Neuronal stem cell (in vitro differentiated cells): ENCODE data around the gene COLEC12.

Experiments
- DNase-seq: peaks from one replicate; pipeline ENCODE4 v3.0.0-alpha.2; 2013; ENCODE audit warnings: low spot score
- H2AFZ ChIP-seq: one replicate; pipeline ENCODE4 v1.6.1; 2013; ENCODE audit warnings: mild to moderate bottlenecking, low read length, inconsistent platforms
- H2AK5ac ChIP-seq: 2 replicates; pipeline ENCODE4 v1.6.1; 2013; ENCODE audit warnings: low read depth, mild to moderate bottlenecking, inconsistent platforms, low read length, moderate library complexity, mixed read lengths
- H2BK120ac ChIP-seq: 2 replicates; pipeline ENCODE4 v1.6.1; 2013; ENCODE audit warnings: low read depth, mild to moderate bottlenecking, inconsistent platforms, low read length, moderate library complexity, mixed read lengths
- H2BK12ac ChIP-seq: one replicate; pipeline ENCODE4 v1.6.1; 2013; ENCODE audit warnings: low read length, inconsistent platforms
- H2BK15ac ChIP-seq: 2 replicates; pipeline ENCODE4 v1.6.1; 2013; ENCODE audit warnings: mild to moderate bottlenecking, low read length, inconsistent platforms, mixed read lengths
- H2BK5ac ChIP-seq: one replicate; pipeline ENCODE4 v1.6.1; 2013; ENCODE audit warnings: inconsistent platforms, mild to moderate bottlenecking, low read length, moderate library complexity
- H3K14ac ChIP-seq: one replicate; pipeline ENCODE4 v1.6.1; 2013; ENCODE audit warnings: low read length, inconsistent platforms
- H3K18ac ChIP-seq: 2 replicates; pipeline ENCODE4 v1.6.1; 2013; ENCODE audit warnings: low read length, inconsistent platforms
- H3K23ac ChIP-seq: 2 replicates; pipeline ENCODE4 v1.6.1; 2013; ENCODE audit warnings: low read depth, mild to moderate bottlenecking, mixed read lengths, low read length, inconsistent platforms; ENCODE audit not compliant: poor library complexity
- H3K27ac ChIP-seq: replicated peaks from 3 replicates; pipeline ENCODE4 v1.5.1; 2013; ENCODE audit warnings: low read length, inconsistent platforms
- H3K27me3 ChIP-seq, 3 experiments: 2 replicates each; pipeline ENCODE4 v1.6.1; 2013; ENCODE audit warnings: low read length in 3 of 3, mild to moderate bottlenecking in 2 of 3, inconsistent platforms in 1 of 3, low read depth in 1 of 3, mixed read lengths in 1 of 3, moderate library complexity in 1 of 3; ENCODE audit not compliant: control insufficient read depth in 3 of 3, insufficient read depth in 3 of 3
- H3K36me3 ChIP-seq, 2 donors: replicated peaks in 1 of 2; 2 replicates each; pipeline ENCODE4 v1.6.1; 2013; ENCODE audit warnings: low read length in 2 of 2; ENCODE audit not compliant: control insufficient read depth in 2 of 2, insufficient read depth in 2 of 2
- H3K4ac ChIP-seq: 2 replicates; pipeline ENCODE4 v1.6.1; 2013; ENCODE audit warnings: inconsistent platforms, mild to moderate bottlenecking, low read length, moderate library complexity
- H3K4me1 ChIP-seq, 2 donors: 1 replicate in 1 of 2; 2 replicates in 1 of 2; pipeline ENCODE4 v1.6.1; 2013; ENCODE audit warnings: low read length in 2 of 2, low read depth in 1 of 2; ENCODE audit not compliant: control insufficient read depth in 2 of 2, insufficient read depth in 1 of 2
- H3K4me2 ChIP-seq: one replicate; pipeline ENCODE4 v1.6.1; 2013; ENCODE audit warnings: mild to moderate bottlenecking, low read length, inconsistent platforms; ENCODE audit not compliant: insufficient read depth, poor library complexity, severe bottlenecking
- H3K4me3 ChIP-seq, 2 donors: 2 replicates each; pipeline ENCODE4 v1.5.1; 2013; ENCODE audit warnings: low read length in 2 of 2, mild to moderate bottlenecking in 2 of 2, inconsistent platforms in 1 of 2, moderate library complexity in 1 of 2
- H3K79me1 ChIP-seq: one replicate; pipeline ENCODE4 v1.6.1; 2013; ENCODE audit warnings: low read depth, mild to moderate bottlenecking, inconsistent platforms, low read length, moderate library complexity
- H3K9ac ChIP-seq: one replicate; pipeline ENCODE4 v1.6.1; 2013; ENCODE audit warnings: mild to moderate bottlenecking, low read depth, low read length, inconsistent platforms; ENCODE audit not compliant: poor library complexity
- H3K9me3 ChIP-seq, 2 donors: replicated peaks in 1 of 2; 2 replicates each; pipeline versions ENCODE3 to v1.6.1; 2013; ENCODE audit warnings: low read length in 2 of 2, mild to moderate bottlenecking in 2 of 2, inconsistent platforms in 1 of 2, low read depth in 1 of 2, mixed read lengths in 1 of 2, moderate library complexity in 1 of 2; ENCODE audit not compliant: control insufficient read depth in 2 of 2, insufficient read depth in 1 of 2
- H4K8ac ChIP-seq: one replicate; pipeline ENCODE4 v1.6.1; 2013; ENCODE audit warnings: low read depth, mild to moderate bottlenecking, inconsistent platforms, low read length, moderate library complexity
- H4K91ac ChIP-seq: one replicate; pipeline ENCODE4 v1.6.1; 2013; ENCODE audit warnings: low read length, low read depth, mild to moderate bottlenecking, inconsistent platforms; ENCODE audit not compliant: poor library complexity
- whole genome bisulfite sequencing, 2 donors: extraction: QIAGEN DNeasy Blood & Tissue Kit; methylation state at CpG; one replicate each; pipeline ENCODE4 v1.1.7; 2013; ENCODE audit warnings: missing lambda C conversion rate in 2 of 2, mixed read lengths in 1 of 2; ENCODE audit not compliant: insufficient read length in 2 of 2, insufficient replicate concordance in 1 of 2; ENCODE audit errors: extremely low coverage in 2 of 2; 5-methylcytosine and 5-hydroxymethylcytosine counted together

COLEC12 gene

DNA sequence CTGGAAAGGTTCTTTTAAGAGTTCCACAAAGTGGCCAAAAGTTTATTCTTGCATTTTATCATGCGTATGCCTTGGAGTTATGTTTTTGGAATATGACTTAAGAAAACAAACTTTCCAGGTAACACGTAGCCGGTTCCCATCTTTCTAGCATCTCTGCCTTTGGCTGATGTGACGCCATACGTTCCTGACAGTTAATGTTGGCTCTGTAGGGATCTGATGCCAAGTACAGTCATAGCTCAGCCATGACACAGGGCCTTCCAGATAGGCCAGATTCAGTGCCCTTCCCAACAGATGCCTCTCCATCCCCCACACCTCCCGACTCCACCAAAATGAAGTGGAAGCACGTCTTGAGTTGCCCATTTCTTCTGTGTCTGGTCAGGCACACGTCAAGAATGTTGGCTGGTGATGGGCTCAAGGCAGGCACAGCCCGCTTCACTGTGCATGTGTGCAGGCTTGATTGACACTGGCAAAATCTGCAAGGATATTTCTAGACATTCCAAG is 181.7 kb downstream of the COLEC12 start:
- WGBS, 2 donors = no CpG with 5 or more reads among the region's 9 CpGs

DNA sequence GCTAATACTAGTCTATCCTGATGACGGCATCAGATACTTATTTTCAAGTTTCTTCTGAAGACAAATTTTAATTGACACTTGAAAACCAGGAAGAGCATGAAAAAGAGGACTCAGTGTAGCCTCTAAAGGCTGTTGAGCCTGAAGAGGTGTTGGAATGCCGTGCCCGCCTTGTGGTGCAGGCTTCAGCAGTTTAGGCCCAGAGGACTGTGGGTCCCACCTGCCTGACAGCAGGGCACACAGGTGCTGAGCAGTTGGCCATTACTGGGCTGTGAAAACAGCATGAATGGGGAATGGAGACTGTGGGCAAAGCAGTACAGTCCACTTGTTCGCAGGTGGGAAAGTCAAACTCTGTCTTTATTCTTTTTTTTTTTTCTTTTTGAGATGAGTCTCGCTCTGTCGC is 182.9 kb downstream of the COLEC12 start:
- H2AK5ac ChIP-seq = no peak overlapping the region
- no peak overlapping the region for H3K9ac ChIP-seq

More for the DNA sequence above, 181.7 kb downstream of the COLEC12 start:
- Histone ChIP-seq H2AFZ (no peak overlapping the region), H3K9me3 (no peaks in the 10 kb centered on the region), H4K91ac (no peak overlapping the region), H3K4me2 (no peak overlapping the region), H3K36me3 (no peaks in the 10 kb centered on the region), H3K23ac (no peak overlapping the region), H3K79me1 (no peaks in the 10 kb centered on the region), H3K18ac (no peak overlapping the region), H4K8ac (no peak overlapping the region), H3K4me1 (no peaks in the 10 kb centered on the region), H2AK5ac (no peak overlapping the region), H3K4ac (no peak overlapping the region), H3K14ac (no peak overlapping the region), H3K27me3 (no peaks in the 10 kb centered on the region), H3K9ac (no peak overlapping the region), H2BK120ac (no peak overlapping the region), H3K27ac (no peak overlapping the region), H2BK12ac (no peak overlapping the region), H2BK15ac (no peak overlapping the region), H2BK5ac (no peak overlapping the region), H3K4me3 (no peak overlapping the region)
- DNase-seq = no peak

DNA sequence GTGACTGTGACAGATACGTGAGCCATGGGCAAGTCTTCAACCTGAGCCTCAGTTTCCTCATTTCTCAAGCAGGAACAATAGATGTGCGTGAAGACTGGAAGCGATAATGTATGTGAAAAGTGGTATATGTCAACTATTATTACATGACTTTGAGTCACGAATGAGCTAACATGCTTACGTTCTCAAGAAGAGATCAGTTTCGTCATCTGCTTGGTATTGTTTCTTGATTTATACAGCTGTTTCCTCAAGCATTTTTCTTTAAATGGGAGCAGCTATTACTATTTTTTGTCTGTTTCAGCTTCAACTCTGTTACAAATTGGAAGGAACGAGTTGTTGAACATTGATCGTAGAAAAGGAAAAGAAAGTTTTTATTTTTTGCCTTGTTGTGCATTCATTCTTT is 184.1 kb downstream of the COLEC12 start:
- H2BK5ac ChIP-seq = no peak overlapping the region
- no peak overlapping the region for H3K18ac ChIP-seq

More for the DNA sequence above, 182.9 kb downstream of the COLEC12 start:
- H3K14ac ChIP-seq = no peak overlapping the region
- no peaks in the 10 kb centered on the region for H3K79me1 ChIP-seq
- H4K8ac ChIP-seq = no peak overlapping the region
- no peak overlapping the region for H3K23ac ChIP-seq
- no peak overlapping the region for H2BK120ac ChIP-seq
- H2AFZ ChIP-seq = no peak overlapping the region
- WGBS, 2 donors = no CpG with 5 or more reads among the region's 6 CpGs
- no peak overlapping the region for H3K18ac ChIP-seq
- no peaks in the 10 kb centered on the region for H3K27me3 ChIP-seq
- H4K91ac ChIP-seq = no peak overlapping the region
- no peaks in the 10 kb centered on the region for H3K36me3 ChIP-seq
- no peak overlapping the region for H2BK12ac ChIP-seq
- H3K4ac ChIP-seq = no peak overlapping the region
- no peak overlapping the region for H2BK5ac ChIP-seq
- H3K4me2 ChIP-seq = no peak overlapping the region
- H3K27ac ChIP-seq = no peak overlapping the region
- H3K9me3 ChIP-seq = no peaks in the 10 kb centered on the region
- DNase-seq = no peak
- H2BK15ac ChIP-seq = no peak overlapping the region
- H3K4me3 ChIP-seq = no peak overlapping the region
- H3K4me1 ChIP-seq = peaks cover 0 to 1% of the 10 kb centered on the region in 2 donors

GRCh38 chr18:313931-314330 is 186.6 kb downstream of the COLEC12 start:
- Histone ChIP-seq H2BK5ac (no peak overlapping the region), H3K18ac (no peak overlapping the region), H4K91ac (no peak overlapping the region), H2BK15ac (no peak overlapping the region), H2AFZ (no peak overlapping the region), H3K4ac (no peak overlapping the region), H3K4me3 (no peak overlapping the region), H3K23ac (no peak overlapping the region), H3K9me3 (no peaks in the 10 kb centered on the region), H2AK5ac (no peak overlapping the region), H3K27ac (no peak overlapping the region), H3K14ac (no peak overlapping the region), H2BK120ac (no peak overlapping the region), H2BK12ac (no peak overlapping the region), H3K27me3 (no peaks in the 10 kb centered on the region), H3K9ac (no peak overlapping the region), H3K36me3 (no peaks in the 10 kb centered on the region), H4K8ac (no peak overlapping the region), H3K4me2 (no peak overlapping the region), H3K4me1 (peaks cover 0 to 3% of the 10 kb centered on the region in 2 donors), H3K79me1 (no peaks in the 10 kb centered on the region)
- no peak for DNase-seq

More for the DNA sequence above, 184.1 kb downstream of the COLEC12 start:
- no peak overlapping the region for H4K91ac ChIP-seq
- no peaks in the 10 kb centered on the region for H3K27me3 ChIP-seq
- no peak overlapping the region for H3K23ac ChIP-seq
- no peaks in the 10 kb centered on the region for H3K36me3 ChIP-seq
- H2BK12ac ChIP-seq = no peak overlapping the region
- H2BK15ac ChIP-seq = no peak overlapping the region
- H2AFZ ChIP-seq = no peak overlapping the region
- no peak overlapping the region for H3K27ac ChIP-seq
- no peak overlapping the region for H4K8ac ChIP-seq
- no peak overlapping the region for H3K4me3 ChIP-seq
- H3K9me3 ChIP-seq = no peaks in the 10 kb centered on the region
- H3K4me2 ChIP-seq = no peak overlapping the region
- peaks cover 0 to 3% of the 10 kb centered on the region in 2 donors for H3K4me1 ChIP-seq
- no peaks in the 10 kb centered on the region for H3K79me1 ChIP-seq
- no CpG with 5 or more reads among the region's 8 CpGs for WGBS, 2 donors
- no peak for DNase-seq
- no peak overlapping the region for H3K9ac ChIP-seq
- H3K14ac ChIP-seq = no peak overlapping the region
- no peak overlapping the region for H2BK120ac ChIP-seq
- no peak overlapping the region for H3K4ac ChIP-seq
- H2AK5ac ChIP-seq = no peak overlapping the region
